ENCODE measurements around the gene ZNF160. TPM values are rescaled to one million over a fixed set of nuclear protein-coding genes. Genes with fewer than 3 reads are reported as not detected.

Gene ZNF160
- total RNA-seq, result 32.8 and 32.9 TPM in 2 replicates

DNA sequence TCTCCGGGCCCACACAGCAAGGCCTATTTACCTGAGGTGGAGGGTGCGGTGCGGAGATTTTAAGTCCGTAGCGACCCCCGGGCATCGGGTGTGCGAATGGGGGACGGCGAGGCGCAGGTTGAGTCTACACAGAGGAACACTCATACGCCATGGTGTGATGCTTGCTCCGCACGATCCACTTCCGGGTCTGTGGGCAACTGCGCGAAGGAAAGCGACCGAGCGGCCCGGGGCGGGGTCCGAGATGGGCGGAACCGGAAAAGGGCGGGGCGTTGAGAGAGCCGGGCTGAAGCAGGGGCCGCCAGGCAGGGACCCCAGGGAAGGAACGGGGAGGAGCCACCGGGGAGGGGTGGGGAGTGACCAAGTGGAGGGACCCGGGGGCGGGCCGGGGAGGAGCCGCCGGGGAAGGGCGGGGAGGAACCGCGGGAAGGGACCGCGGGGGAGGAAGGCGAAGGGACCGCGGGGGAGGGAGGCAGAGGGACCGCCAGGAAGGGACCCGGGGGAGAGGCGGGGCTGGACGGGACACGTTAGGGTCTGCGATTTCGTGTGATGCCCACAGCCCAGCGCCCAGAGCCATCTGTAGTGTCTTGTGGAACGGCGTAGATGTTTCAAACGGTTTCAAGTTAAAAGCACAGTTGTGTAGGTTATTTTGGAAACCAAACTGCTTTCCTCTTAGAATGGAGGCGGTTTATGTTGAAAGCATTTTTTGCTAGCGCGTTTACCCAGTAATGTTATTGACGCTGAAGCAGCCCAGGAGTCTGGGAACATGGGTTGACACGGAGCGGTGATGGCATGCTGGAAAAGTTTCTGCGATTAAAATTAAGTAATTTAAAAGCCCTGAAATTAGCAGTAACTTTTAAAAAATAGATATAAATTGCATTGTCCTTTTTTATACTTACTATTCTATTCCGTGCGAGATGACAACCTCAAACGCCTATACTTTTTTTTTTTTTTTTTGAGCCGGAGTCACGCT lies at the start of gene ZNF160:
ZNF160 (minus strand) TSS at position 189 of the 970 bp plus-strand sequence. CDS start 17,146 bp downstream, outside the sequence.

DNA sequence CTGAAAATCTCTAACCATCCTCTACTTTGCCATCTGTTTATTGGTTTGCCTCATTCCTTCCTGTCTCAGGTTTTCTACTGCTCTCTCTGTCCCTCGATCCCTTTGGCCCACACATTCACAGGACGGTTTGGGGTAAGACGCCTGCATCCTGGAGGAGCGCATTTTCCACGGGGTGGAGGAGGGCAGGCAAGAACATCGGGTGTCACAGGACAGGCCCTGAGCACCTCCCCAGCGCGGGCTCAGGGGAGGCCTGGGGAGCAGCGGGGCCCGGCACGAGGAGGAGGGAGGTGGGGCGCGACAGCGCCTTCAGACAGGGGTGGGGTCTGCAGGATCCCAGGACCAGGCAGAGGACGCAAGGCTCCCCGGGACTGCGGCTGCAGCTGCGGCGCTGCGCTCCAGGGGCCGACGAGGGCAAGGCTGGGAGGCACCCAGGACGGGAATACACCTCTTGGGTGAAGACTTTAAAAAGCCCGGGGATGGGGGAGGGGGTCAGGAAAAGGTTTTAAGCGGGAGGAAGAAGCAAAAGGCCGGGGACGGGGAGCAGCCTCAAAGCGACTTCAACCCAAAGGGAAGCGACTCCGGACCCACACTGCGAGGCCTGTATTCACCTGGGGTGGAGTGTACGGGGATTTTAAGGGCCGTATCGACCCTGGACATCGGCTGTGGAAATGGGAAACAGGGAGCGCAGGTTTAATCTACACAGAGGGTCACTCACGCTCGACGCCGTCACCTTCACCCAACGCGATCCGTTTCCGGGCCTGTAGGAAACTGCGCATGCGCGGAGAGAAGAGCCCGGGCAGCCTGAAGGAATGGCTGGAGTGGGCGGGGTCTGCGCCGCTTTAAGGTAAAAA lies 29.1 kb upstream of the ZNF160 start, which contains the start of gene ZNF415:
ZNF415 (minus strand) TSS at position 770 of the 851 bp plus-strand sequence. CDS start 10,234 bp downstream, outside the sequence.

Other genes starting within 250 kb of the ZNF160 start
- gene ZNF468, start 245.8 kb downstream of the ZNF160 start, total RNA-seq, result 22.2 and 26.0 TPM in 2 replicates
- gene ZNF320, start 205.8 kb downstream of the ZNF160 start, total RNA-seq, result 7.2 and 11.2 TPM in 2 replicates
- gene ZNF888, start 180.0 kb downstream of the ZNF160 start, total RNA-seq, result 2.8 and 4.7 TPM in 2 replicates
- gene ZNF816, start 140.5 kb downstream of the ZNF160 start, total RNA-seq, result 7.4 and 8.2 TPM in 2 replicates
- gene ERVV-1, start 89.5 kb downstream of the ZNF160 start, total RNA-seq, result not detected in 2 replicates
- not detected in 2 replicates for gene ERVV-2, start 58.7 kb downstream of the ZNF160 start, total RNA-seq
- gene ZNF415, start 29.5 kb upstream of the ZNF160 start, total RNA-seq, result 2.7 and 7.0 TPM in 2 replicates
- 6.6 and 8.0 TPM in 2 replicates for gene ZNF347, start 55.6 kb upstream of the ZNF160 start, total RNA-seq
- gene ZNF665, start 89.9 kb upstream of the ZNF160 start, total RNA-seq, result 2.6 and 3.1 TPM in 2 replicates
- 22.5 and 26.7 TPM in 2 replicates for gene ZNF677, start 151.5 kb upstream of the ZNF160 start, total RNA-seq
- not detected in 2 replicates for gene VN1R2, start 154.9 kb upstream of the ZNF160 start, total RNA-seq
- gene VN1R4, start 164.3 kb upstream of the ZNF160 start, total RNA-seq, result not detected in 2 replicates
- 5.0 and 8.3 TPM in 2 replicates for gene ZNF845, start 230.3 kb upstream of the ZNF160 start, total RNA-seq